GM19324 (cell line): ENCODE data around the gene UROS.

Source experiments
- ATAC-seq: cut with Tn5 transposase; IDR thresholded peaks from one replicate; pipeline ENCODE4 v1.9.1; 2021; ENCODE audit warnings: mild to moderate bottlenecking, moderate library complexity; ENCODE audit not compliant: unreplicated experiment, low FRiP score

The UROS gene

GRCh38 chr10:125769175-125769574 lies 53.9 kb downstream of the UROS start:
- ATAC-seq, result no peak

GRCh38 chr10:125768219-125768855 lies 54.7 kb downstream of the UROS start:
- ATAC-seq, result no peak

GRCh38 chr10:125766511-125766910 lies 56.5 kb downstream of the UROS start:
- no peak for ATAC-seq

- no peak for ATAC-seq
Measured at GRCh38 chr10:125765835-125766234, 57.2 kb downstream of the UROS start.

GRCh38 chr10:125762692-125763648 lies 60.1 kb downstream of the UROS start:
- ATAC-seq, result no peak

- no peak for ATAC-seq
Measured at GRCh38 chr10:125761961-125762360, 61.1 kb downstream of the UROS start.

- ATAC-seq, result no peak
Measured at GRCh38 chr10:125757742-125758141, 65.3 kb downstream of the UROS start.

GRCh38 chr10:125756853-125757487 lies 66.1 kb downstream of the UROS start:
- ATAC-seq, result no peak

GRCh38 chr10:125756196-125756595 lies 66.9 kb downstream of the UROS start:
- ATAC-seq, result no peak

GRCh38 chr10:125747417-125747816 lies 75.6 kb downstream of the UROS start:
- no peak for ATAC-seq

GRCh38 chr10:125744909-125745308 lies 78.1 kb downstream of the UROS start:
- no peak for ATAC-seq

- no peak for ATAC-seq
Measured at GRCh38 chr10:125742465-125742864, 80.6 kb downstream of the UROS start.

- no peak for ATAC-seq
Measured at GRCh38 chr10:125739994-125740679, 82.9 kb downstream of the UROS start.
